AG09309 (cell line): ENCODE results near the gene BIN2.

Experiments used
- DNase-seq: peaks from one replicate; pipeline ENCODE4 v3.0.0-alpha.2; 2010; ENCODE audit warnings: low read depth
- H3K4me3 ChIP-seq: 2 replicates; pipeline ENCODE4 v1.5.1; 2011; ENCODE audit warnings: mild to moderate bottlenecking, low read depth, low read length, moderate library complexity; ENCODE audit not compliant: control insufficient read depth
- TF ChIP-seq, protein P1 (sequence below): IDR thresholded peaks from 2 replicates; pipeline ENCODE4 v1.5.1; 2011; ENCODE audit warnings: mild to moderate bottlenecking, low read depth, low read length, inconsistent platforms; ENCODE audit not compliant: insufficient read depth, control insufficient read depth; ENCODE audit errors: missing control alignments

BIN2 gene

DNA sequence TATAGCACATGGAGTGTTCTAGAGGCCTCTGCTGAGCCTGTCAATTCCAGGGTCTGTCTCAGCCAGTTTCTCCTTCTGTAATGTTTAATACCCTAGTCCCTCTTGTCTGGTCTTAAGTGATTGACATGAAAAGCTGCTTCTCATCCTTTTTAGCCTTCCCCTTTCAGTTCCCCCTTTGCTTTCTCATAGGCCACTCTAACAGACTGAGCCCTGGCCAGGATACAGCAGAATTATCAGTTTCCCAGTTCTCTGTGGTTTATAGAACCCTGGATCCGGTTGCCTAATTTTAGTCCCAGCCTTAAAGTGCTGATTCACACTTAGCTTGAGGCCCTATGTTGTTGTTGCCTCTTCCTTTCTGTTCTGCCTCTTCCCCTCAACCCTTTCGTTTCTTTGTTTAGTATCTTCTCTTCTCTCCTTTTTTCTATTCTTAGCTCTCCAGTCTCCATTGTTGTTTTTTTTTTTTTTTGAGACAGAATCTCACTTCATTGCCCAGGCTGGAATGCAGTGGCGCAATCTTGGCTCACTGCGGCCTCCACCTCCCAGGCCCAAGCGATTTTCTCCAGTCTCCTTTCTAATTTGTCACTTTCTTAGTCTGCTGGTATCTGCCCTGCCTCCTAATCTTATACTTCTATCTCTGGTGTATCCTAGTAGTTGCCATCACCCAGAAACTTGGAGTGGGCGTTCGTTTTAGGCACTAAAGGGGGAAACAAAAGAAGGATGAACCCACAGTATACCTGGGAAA, 2.9 kb upstream of the BIN2 start:
- TF ChIP-seq, protein P1, sequence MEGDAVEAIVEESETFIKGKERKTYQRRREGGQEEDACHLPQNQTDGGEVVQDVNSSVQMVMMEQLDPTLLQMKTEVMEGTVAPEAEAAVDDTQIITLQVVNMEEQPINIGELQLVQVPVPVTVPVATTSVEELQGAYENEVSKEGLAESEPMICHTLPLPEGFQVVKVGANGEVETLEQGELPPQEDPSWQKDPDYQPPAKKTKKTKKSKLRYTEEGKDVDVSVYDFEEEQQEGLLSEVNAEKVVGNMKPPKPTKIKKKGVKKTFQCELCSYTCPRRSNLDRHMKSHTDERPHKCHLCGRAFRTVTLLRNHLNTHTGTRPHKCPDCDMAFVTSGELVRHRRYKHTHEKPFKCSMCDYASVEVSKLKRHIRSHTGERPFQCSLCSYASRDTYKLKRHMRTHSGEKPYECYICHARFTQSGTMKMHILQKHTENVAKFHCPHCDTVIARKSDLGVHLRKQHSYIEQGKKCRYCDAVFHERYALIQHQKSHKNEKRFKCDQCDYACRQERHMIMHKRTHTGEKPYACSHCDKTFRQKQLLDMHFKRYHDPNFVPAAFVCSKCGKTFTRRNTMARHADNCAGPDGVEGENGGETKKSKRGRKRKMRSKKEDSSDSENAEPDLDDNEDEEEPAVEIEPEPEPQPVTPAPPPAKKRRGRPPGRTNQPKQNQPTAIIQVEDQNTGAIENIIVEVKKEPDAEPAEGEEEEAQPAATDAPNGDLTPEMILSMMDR = no peak
- peak; percentile 74 for DNase-seq
- no peak overlapping the region for H3K4me3 ChIP-seq

GRCh38 chr12:51324953-51325352, 979 bp upstream of the BIN2 start:
- H3K4me3 ChIP-seq = no peak overlapping the region
- TF ChIP-seq, protein P1 = no peak
- DNase-seq = no peak

GRCh38 chr12:51323317-51323960, 535 bp downstream of the BIN2 start:
- H3K4me3 ChIP-seq = no peak overlapping the region
- DNase-seq = no peak
- TF ChIP-seq, protein P1 = no peak

- no peak for DNase-seq
- TF ChIP-seq, protein P1 = no peak
- H3K4me3 ChIP-seq = no peak overlapping the region
Observed at GRCh38 chr12:51322452-51322851, 1.5 kb downstream of the BIN2 start.

DNA sequence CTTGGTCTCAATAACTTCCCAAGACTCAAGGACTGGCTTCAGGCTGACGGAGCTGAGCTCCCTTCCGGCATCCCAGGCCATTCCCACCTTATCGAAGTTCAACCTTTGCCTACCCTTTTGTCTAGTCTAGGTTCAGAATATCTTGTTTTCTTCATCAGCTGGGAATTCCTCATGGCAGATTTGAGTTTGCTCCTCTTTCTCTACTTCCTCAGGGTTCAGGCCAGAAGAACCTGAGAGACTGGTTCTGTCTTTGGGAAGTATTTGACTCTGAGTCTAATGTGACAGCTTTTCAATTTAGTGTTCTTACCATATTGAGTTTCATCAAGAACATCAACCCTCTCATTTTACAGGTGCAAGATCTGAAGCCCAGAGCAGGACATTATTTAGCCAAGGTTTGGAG, 2.1 kb downstream of the BIN2 start:
- no peak for DNase-seq
- no peak overlapping the region for H3K4me3 ChIP-seq
- TF ChIP-seq, protein P1 = no peak

- H3K4me3 ChIP-seq = no peak overlapping the region
- TF ChIP-seq, protein P1 = no peak
- peak; percentile 21 for DNase-seq
Observed at GRCh38 chr12:51320695-51321320, 3.2 kb downstream of the BIN2 start.
